OCI-LY3 (cell line): Measurements from ENCODE around the gene AKAP6.

Source experiments
- H2AFZ ChIP-seq: fragments of 200-600, 300-600 bp; shearing (Covaris generic); 2 replicates; pipeline ENCODE4 v1.6.0; 2014; ENCODE audit warnings: antibody characterized with exemption, low read depth, low read length
- H3K27ac ChIP-seq: fragments of 200-600, 300-600 bp; sonication (generic); 2 replicates; pipeline ENCODE4 v1.5.1; 2014; ENCODE audit warnings: mild to moderate bottlenecking, low read length, moderate library complexity, mixed read lengths
- H3K27me3 ChIP-seq: fragments of 200-600, 300-600 bp; sonication (generic); 2 replicates; pipeline ENCODE4 v1.6.1; 2014; ENCODE audit warnings: low read depth, low read length, mixed read lengths
- H3K36me3 ChIP-seq: fragments of 200-600, 300-600 bp; sonication (generic); replicated peaks from 2 replicates; pipeline ENCODE3; 2014; ENCODE audit warnings: low read depth, low read length, mixed read lengths
- H3K4me1 ChIP-seq: fragments of 300-600, 200-600 bp; sonication (generic); 2 replicates; pipeline ENCODE4 v1.6.1; 2014; ENCODE audit warnings: low read length, mixed read lengths
- H3K4me2 ChIP-seq: fragments of 200-600, 300-600 bp; sonication (generic); 2 replicates; pipeline ENCODE4 v1.6.1; 2014; ENCODE audit warnings: low read length, mixed read lengths
- H3K4me3 ChIP-seq: fragments of 300-600, 200-600 bp; sonication (generic); 2 replicates; pipeline ENCODE4 v1.5.1; 2014; ENCODE audit warnings: antibody characterized with exemption, mild to moderate bottlenecking, low read length, moderate library complexity
- H3K79me2 ChIP-seq: fragments of 300-600, 200-600 bp; shearing (Covaris generic); 2 replicates; pipeline ENCODE4 v1.6.1; 2014; ENCODE audit warnings: mild to moderate bottlenecking, low read length, mixed read lengths
- H3K9ac ChIP-seq: fragments of 300-600, 200-600 bp; shearing (Covaris generic); 2 replicates; pipeline ENCODE4 v1.6.0; 2014; ENCODE audit warnings: mild to moderate bottlenecking, low read length, moderate library complexity
- H3K9me3 ChIP-seq: fragments of 200-600, 300-600 bp; shearing (Covaris generic); 2 replicates; pipeline ENCODE4 v1.6.1; 2014; ENCODE audit warnings: low read length, mixed read lengths; ENCODE audit not compliant: insufficient read depth
- H4K20me1 ChIP-seq: fragments of 200-600, 300-600 bp; sonication (generic); 2 replicates; pipeline ENCODE4 v1.6.1; 2016; ENCODE audit warnings: low read length, mixed read lengths; ENCODE audit not compliant: insufficient read depth
- CTCF ChIP-seq: fragments of 200-600, 300-600 bp; sonication (generic); IDR thresholded peaks from 2 replicates; pipeline ENCODE4 v1.5.1; 2014; ENCODE audit warnings: antibody characterized with exemption, low read length, low read depth
- EZH2phosphoT487 ChIP-seq: fragments of 200-600 bp; shearing (Covaris generic); IDR thresholded peaks from 2 replicates; pipeline ENCODE4 v1.6.1; 2018; ENCODE audit warnings: antibody characterized with exemption, mixed run types, low read depth

AKAP6 gene

GRCh38 chr14:32327255-32327961 is 1.7 kb upstream of the AKAP6 start:
- no peaks in the 10 kb centered on the region for H3K9me3 ChIP-seq
- H3K79me2 ChIP-seq, result no peaks in the 10 kb centered on the region
- no peak overlapping the region for H3K27ac ChIP-seq
- TF ChIP-seq EZH2phosphoT487 (no peak), CTCF (no peak)
- H3K36me3 ChIP-seq, result no peaks in the 10 kb centered on the region
- no peaks in the 10 kb centered on the region for H3K27me3 ChIP-seq
- H3K9ac ChIP-seq, result no peak overlapping the region
- H3K4me3 ChIP-seq, result no peak overlapping the region
- H3K4me1 ChIP-seq, result no peaks in the 10 kb centered on the region
- no peak overlapping the region for H3K4me2 ChIP-seq
- H4K20me1 ChIP-seq, result no peaks in the 10 kb centered on the region
- no peak overlapping the region for H2AFZ ChIP-seq

GRCh38 chr14:32329690-32330285 is 690 bp downstream of the AKAP6 start:
- no peak for TF ChIP-seq CTCF
- no peak overlapping the region for H3K9ac ChIP-seq
- no peak overlapping the region for H3K4me2 ChIP-seq

GRCh38 chr14:32330351-32331111 is 1.4 kb downstream of the AKAP6 start:
- H3K36me3 ChIP-seq, result no peaks in the 10 kb centered on the region
- H3K79me2 ChIP-seq, result no peaks in the 10 kb centered on the region
- H3K4me1 ChIP-seq, result no peaks in the 10 kb centered on the region
- H2AFZ ChIP-seq, result no peak overlapping the region
- no peaks in the 10 kb centered on the region for H4K20me1 ChIP-seq
- H3K27ac ChIP-seq, result no peak overlapping the region
- H3K4me3 ChIP-seq, result no peak overlapping the region
- no peak overlapping the region for H3K4me2 ChIP-seq
- no peak for TF ChIP-seq EZH2phosphoT487
- TF ChIP-seq CTCF, result no peak
- no peak overlapping the region for H3K9ac ChIP-seq
- H3K9me3 ChIP-seq, result no peaks in the 10 kb centered on the region
- H3K27me3 ChIP-seq, result no peaks in the 10 kb centered on the region

More at GRCh38 chr14:32329690-32330285, 690 bp downstream of the AKAP6 start:
- no peaks in the 10 kb centered on the region for H3K9me3 ChIP-seq
- no peaks in the 10 kb centered on the region for H4K20me1 ChIP-seq
- no peak overlapping the region for H3K4me3 ChIP-seq
- H3K36me3 ChIP-seq, result no peaks in the 10 kb centered on the region
- H3K27me3 ChIP-seq, result no peaks in the 10 kb centered on the region
- no peaks in the 10 kb centered on the region for H3K4me1 ChIP-seq
- no peak overlapping the region for H2AFZ ChIP-seq
- H3K79me2 ChIP-seq, result no peaks in the 10 kb centered on the region
- H3K27ac ChIP-seq, result no peak overlapping the region

- H3K4me1 ChIP-seq, result no peaks in the 10 kb centered on the region
- H3K36me3 ChIP-seq, result no peaks in the 10 kb centered on the region
- TF ChIP-seq CTCF, result no peak
- no peak for TF ChIP-seq EZH2phosphoT487
- no peak overlapping the region for H3K4me2 ChIP-seq
- H4K20me1 ChIP-seq, result no peaks in the 10 kb centered on the region
- H3K9ac ChIP-seq, result no peak overlapping the region
- H3K27ac ChIP-seq, result no peak overlapping the region
- no peaks in the 10 kb centered on the region for H3K79me2 ChIP-seq
- no peak overlapping the region for H3K4me3 ChIP-seq
- H3K27me3 ChIP-seq, result no peaks in the 10 kb centered on the region
- H3K9me3 ChIP-seq, result no peaks in the 10 kb centered on the region
- no peak overlapping the region for H2AFZ ChIP-seq
These were observed 2.1 kb downstream of the AKAP6 start for GRCh38 chr14:32331206-32331605.
